H1 (cell line): ENCODE measurements around the gene CANT1. TPM values are rescaled to one million over a fixed set of nuclear protein-coding genes. Genes with fewer than 3 reads are reported as not detected.

Experiments
- CTCF ChIP-seq, 3 experiments: IDR thresholded peaks; 1 replicate in 2 of 3; 2 replicates in 1 of 3; pipeline versions ENCODE4 v1.5.1 to v1.6.1; 2011; ENCODE audit warnings: low read length in 3 of 3, mild to moderate bottlenecking in 3 of 3, inconsistent platforms in 2 of 3, low read depth in 1 of 3, moderate library complexity in 1 of 3; ENCODE audit not compliant: insufficient read depth in 1 of 3; ENCODE audit errors: control extremely low read depth in 1 of 3
- JUND ChIP-seq: IDR thresholded peaks from 2 replicates; pipeline ENCODE4 v1.6.1; 2011; ENCODE audit warnings: mild to moderate bottlenecking, improper control_type of control experiment, low read length
- SP1 ChIP-seq: IDR thresholded peaks from 2 replicates; pipeline ENCODE4 v1.6.1; 2011; ENCODE audit warnings: low read depth, low read length
- polyA plus RNA-seq, 7 experiments: library from polyadenylated mRNA; depleted of rRNA in 3 of 7; stranded (reverse) in 5 of 7; unstranded in 2 of 7; fragments of >200 nt in 5 of 7; fragments of 200-250 nt in 2 of 7; gene quantifications; 1 replicate in 5 of 7; 2 replicates in 1 of 7; 4 replicates in 1 of 7; pipeline versions ENCODE4 v1.2.1 to v1.2.3, GENCODE V29; 2011 to 2013; ENCODE audit warnings: missing spikeins in 2 of 7, mixed read lengths in 2 of 7
- total RNA-seq: library from RNA; stranded (reverse); fragmentation: NEBNext Ultra II Directional; extraction: Animal tissue kit (Norgen Biotek cat#: 25700); gene quantifications from 2 replicates; pipeline ENCODE4 v1.2.1, GENCODE V29; 2021

Gene CANT1
- total and polyA plus RNA-seq, 2 of the 8 experiments (the other 6 are each of a cell fraction or from before 2014, with no cell fraction given) = 23.0 to 32.6 TPM

GRCh38 chr17:79002291-79002690, 7.3 kb downstream of the CANT1 start (continued):
- TF ChIP-seq CTCF (IDR thresholded peaks at IDR 0.05; ENCODE audit: control extremely low read depth in 1 of 3, insufficient read depth in 1 of 3, low read depth in 1 of 3, low read length in 3 of 3) (no peak), JUND (no peak), SP1 (no peak)
